Right atrium auricular region (tissue), 2 donors: ENCODE results near the gene RPL36AL. TPM values are rescaled to one million over a fixed set of nuclear protein-coding genes. Genes with fewer than 3 reads are reported as not detected.

Experiments
- DNase-seq: peaks from one replicate; pipeline ENCODE4 v3.0.0-alpha.2; 2019; ENCODE audit warnings: low spot score
- H3K27ac ChIP-seq, 2 donors: fragments of 200-600 bp; sonication (generic); 1 replicate in 1 of 2; 2 replicates in 1 of 2; pipeline ENCODE4 v1.5.1; 2016 to 2019
- H3K27me3 ChIP-seq, 2 donors: fragments of 200-600 bp; sonication (generic); one replicate each; pipeline versions ENCODE4 v1.5.1 to v1.6.0; 2017 to 2019
- H3K36me3 ChIP-seq: fragments of 200-600 bp; sonication (generic); one replicate; pipeline ENCODE4 v1.5.1; 2016
- H3K4me1 ChIP-seq, 2 donors: fragments of 200-600 bp; sonication (generic); one replicate each; pipeline versions ENCODE4 v1.5.1 to v1.6.0; 2017 to 2019
- H3K4me3 ChIP-seq, 2 donors: fragments of 200-600 bp; sonication (generic); 1 replicate in 1 of 2; 2 replicates in 1 of 2; pipeline ENCODE4 v1.5.1; 2017 to 2019; ENCODE audit warnings: mild to moderate bottlenecking in 1 of 2, moderate library complexity in 1 of 2
- H3K9me3 ChIP-seq, 2 donors: fragments of 200-600 bp; sonication (generic); one replicate each; pipeline ENCODE4 v1.5.1; 2019
- CTCF ChIP-seq, 2 donors: fragments of 200-600 bp; sonication (generic); IDR thresholded peaks; one replicate each; pipeline ENCODE4 v1.5.1; 2019; ENCODE audit warnings: antibody characterized with exemption in 2 of 2
- total RNA-seq, 2 donors: library from RNA; depleted of rRNA; stranded (reverse); fragments of >200 nt; gene quantifications; one replicate each; pipeline ENCODE4 v1.1.0, GENCODE V29; 2016

The RPL36AL gene
- total RNA-seq, 2 donors from 2014 or later: 133 to 301 TPM

GRCh38 chr14:49578141-49578540 is 42.3 kb downstream of the RPL36AL start:
- no peak for DNase-seq
- Histone ChIP-seq H3K9me3 (no peaks in the 10 kb centered on the region), H3K4me1 (peaks cover 0 to 4% of the 10 kb centered on the region in 2 donors), H3K27ac (no peak overlapping the region), H3K27me3 (no peaks in the 10 kb centered on the region), H3K36me3 (peaks cover 22% of the 10 kb centered on the region), H3K4me3 (no peak overlapping the region)
- TF ChIP-seq CTCF (IDR thresholded peaks at IDR 0.05): no peak

- H3K9me3 ChIP-seq: no peaks in the 10 kb centered on the region
- peaks cover 14% of the 10 kb centered on the region for H3K36me3 ChIP-seq
- H3K27ac ChIP-seq: no peak overlapping the region
- DNase-seq: no peak
- no peaks in the 10 kb centered on the region for H3K27me3 ChIP-seq
- TF ChIP-seq CTCF (IDR thresholded peaks at IDR 0.05): no peak
- no peaks in the 10 kb centered on the region for H3K4me1 ChIP-seq
- H3K4me3 ChIP-seq: no peak overlapping the region
These were observed 46.4 kb downstream of the RPL36AL start for GRCh38 chr14:49574038-49574437.

GRCh38 chr14:49569281-49569680 is 51.1 kb downstream of the RPL36AL start:
- Histone ChIP-seq H3K4me1 (no peaks in the 10 kb centered on the region), H3K4me3 (no peak overlapping the region), H3K27ac (no peak overlapping the region), H3K36me3 (no peaks in the 10 kb centered on the region), H3K27me3 (no peaks in the 10 kb centered on the region), H3K9me3 (no peaks in the 10 kb centered on the region)
- no peak for DNase-seq
- no peak for TF ChIP-seq CTCF (IDR thresholded peaks at IDR 0.05)

Other genes with a start within 250 kb of the RPL36AL start
- gene RPS29, start 34.2 kb downstream of the RPL36AL start, total RNA-seq: 1,000 to 10,000 TPM; 1,499 to 8,459 TPM
- 1 to 10 TPM; 3.6 to 3.8 TPM for gene LRR1, start 21.7 kb downstream of the RPL36AL start, total RNA-seq
- 10 to 100 TPM; 15.4 to 22.9 TPM for gene MGAT2, start 173 bp upstream of the RPL36AL start, total RNA-seq
- 1 to 10 TPM; 6.3 to 8.9 TPM for gene DNAAF2, start 14.6 kb upstream of the RPL36AL start, total RNA-seq
- gene POLE2, start 67.6 kb upstream of the RPL36AL start, total RNA-seq: 1 to 10 TPM in 1 of 2 donors, not detected in 1; 2.3 TPM
- gene KLHDC1, start 72.5 kb upstream of the RPL36AL start, total RNA-seq: 1 to 10 TPM; 5.5 to 9.4 TPM
- 10 to 100 TPM; 51.1 to 80.3 TPM for gene KLHDC2, start 147.5 kb upstream of the RPL36AL start, total RNA-seq
- gene NEMF, start 232.2 kb upstream of the RPL36AL start, total RNA-seq: 10 to 100 TPM; 43.9 to 45.2 TPM